Trophoblast cell (in vitro differentiated cells and primary cell): Measurements from ENCODE around the gene SRP68.
"Not testable (repeated sequence)": the region's sequence is repeated elsewhere in the genome, so short reads cannot be mapped to it uniquely, and the experiment has no call there.

ENCODE experiments used
- DNase-seq, 2 donors: peaks; one replicate each; pipeline ENCODE4 v3.0.0-alpha.2; 2016
- H2AFZ ChIP-seq: 2 replicates; pipeline ENCODE4 v1.6.1; 2013; ENCODE audit warnings: low read length, moderate library complexity, mild to moderate bottlenecking; ENCODE audit not compliant: insufficient read depth, poor library complexity
- H2AK5ac ChIP-seq: 2 replicates; pipeline ENCODE4 v1.6.1; 2013; ENCODE audit warnings: mild to moderate bottlenecking, low read length
- H2BK120ac ChIP-seq: 2 replicates; pipeline ENCODE4 v1.6.1; 2013; ENCODE audit warnings: low read length, mild to moderate bottlenecking, moderate library complexity; ENCODE audit not compliant: insufficient read depth, poor library complexity
- H2BK12ac ChIP-seq: 2 replicates; pipeline ENCODE4 v1.6.1; 2013; ENCODE audit warnings: mild to moderate bottlenecking, low read length, moderate library complexity
- H2BK5ac ChIP-seq: 2 replicates; pipeline ENCODE4 v1.6.1; 2013; ENCODE audit warnings: low read length, low read depth, moderate library complexity, mild to moderate bottlenecking; ENCODE audit not compliant: poor library complexity
- H3K14ac ChIP-seq: 2 replicates; pipeline ENCODE4 v1.6.1; 2013; ENCODE audit warnings: mild to moderate bottlenecking, low read length
- H3K18ac ChIP-seq: 2 replicates; pipeline ENCODE4 v1.6.1; 2013; ENCODE audit warnings: mild to moderate bottlenecking, low read length
- H3K23ac ChIP-seq: 2 replicates; pipeline ENCODE4 v1.6.1; 2013; ENCODE audit warnings: low read length
- H3K27ac ChIP-seq: 2 replicates; pipeline ENCODE4 v1.5.1; 2013; ENCODE audit warnings: low read depth, mild to moderate bottlenecking, inconsistent platforms, low read length, moderate library complexity
- H3K27me3 ChIP-seq: 2 replicates; pipeline ENCODE4 v1.6.1; 2013; ENCODE audit warnings: inconsistent platforms, mild to moderate bottlenecking, low read length, moderate library complexity; ENCODE audit not compliant: insufficient read depth
- H3K36me3 ChIP-seq, 2 experiments: 1 replicate in 1 of 2; 2 replicates in 1 of 2; pipeline ENCODE4 v1.6.1; 2013; ENCODE audit warnings: low read length in 2 of 2, mild to moderate bottlenecking in 2 of 2, moderate library complexity in 1 of 2; ENCODE audit not compliant: insufficient read depth in 2 of 2, control insufficient read depth in 1 of 2
- H3K4ac ChIP-seq: 2 replicates; pipeline ENCODE4 v1.6.1; 2013; ENCODE audit warnings: low read depth, mild to moderate bottlenecking, low read length, moderate library complexity
- H3K4me1 ChIP-seq, 2 experiments: 1 replicate in 1 of 2; 2 replicates in 1 of 2; pipeline ENCODE4 v1.6.1; 2013; ENCODE audit warnings: low read length in 2 of 2, mild to moderate bottlenecking in 2 of 2, moderate library complexity in 1 of 2; ENCODE audit not compliant: insufficient read depth in 2 of 2, control insufficient read depth in 1 of 2
- H3K4me2 ChIP-seq: 2 replicates; pipeline ENCODE4 v1.6.1; 2013; ENCODE audit warnings: inconsistent platforms, mild to moderate bottlenecking, low read length, moderate library complexity
- H3K4me3 ChIP-seq: 2 replicates; pipeline ENCODE4 v1.5.1; 2013; ENCODE audit warnings: mild to moderate bottlenecking, low read depth, low read length, inconsistent platforms
- H3K79me1 ChIP-seq: one replicate; pipeline ENCODE4 v1.6.1; 2013; ENCODE audit warnings: low read length
- H3K79me2 ChIP-seq: 2 replicates; pipeline ENCODE4 v1.6.1; 2013; ENCODE audit warnings: low read length, mild to moderate bottlenecking; ENCODE audit not compliant: control insufficient read depth, insufficient read depth, poor library complexity
- H3K9ac ChIP-seq: 2 replicates; pipeline ENCODE4 v1.6.1; 2013; ENCODE audit warnings: mild to moderate bottlenecking, low read length
- H3K9me3 ChIP-seq: 2 replicates; pipeline ENCODE4 v1.6.1; 2013; ENCODE audit warnings: low read depth, mild to moderate bottlenecking, control low read depth, inconsistent platforms, low read length; ENCODE audit not compliant: insufficient read depth
- H4K12ac ChIP-seq: 2 replicates; pipeline ENCODE4 v1.6.1; 2013; ENCODE audit warnings: low read depth, mild to moderate bottlenecking, low read length, moderate library complexity
- H4K8ac ChIP-seq: 2 replicates; pipeline ENCODE4 v1.6.1; 2013; ENCODE audit warnings: low read depth, mild to moderate bottlenecking, low read length, moderate library complexity
- H4K91ac ChIP-seq: one replicate; pipeline ENCODE4 v1.6.1; 2013; ENCODE audit warnings: low read depth, mild to moderate bottlenecking, low read length, moderate library complexity
- WGBS: extraction: QIAGEN DNeasy Blood & Tissue Kit; methylation state at CpG from one replicate; pipeline ENCODE4 v1.1.7; 2013; ENCODE audit warnings: missing lambda C conversion rate; ENCODE audit not compliant: insufficient read length, insufficient coverage; ENCODE audit errors: extremely low coverage; 5-methylcytosine and 5-hydroxymethylcytosine counted together

SRP68 gene

DNA sequence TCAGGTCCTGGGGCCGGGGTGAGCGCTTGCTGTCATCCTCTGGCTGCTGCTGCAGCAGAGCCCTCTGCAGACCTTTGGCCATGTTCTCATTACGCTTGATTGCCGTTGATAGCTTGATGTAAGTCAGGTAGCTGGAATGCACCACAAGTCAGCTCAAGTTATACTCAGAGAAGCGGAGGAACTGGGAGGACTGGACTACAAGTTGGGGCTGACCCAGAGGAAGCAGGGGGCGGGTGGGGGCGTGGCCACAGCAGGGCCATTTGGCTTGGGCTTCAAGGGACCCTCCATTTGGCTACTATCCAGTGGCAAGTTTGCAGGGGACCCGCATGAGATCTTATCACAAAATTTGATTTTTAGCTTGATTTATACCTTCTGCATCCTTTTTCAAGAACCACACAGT is 26.3 kb downstream of the SRP68 start:
- H3K36me3 ChIP-seq, result peaks cover 74 to 86% of the 10 kb centered on the region in 2 experiments
- no peak overlapping the region for H3K14ac ChIP-seq
- no peak overlapping the region for H3K4me3 ChIP-seq
- no peak overlapping the region for H3K4me2 ChIP-seq
- no peaks in the 10 kb centered on the region for H3K79me1 ChIP-seq
- no peak overlapping the region for H3K27ac ChIP-seq
- H2AFZ ChIP-seq, result no peak overlapping the region
- H3K27me3 ChIP-seq, result no peaks in the 10 kb centered on the region
- H2BK120ac ChIP-seq, result no peak overlapping the region
- no peak overlapping the region for H4K91ac ChIP-seq
- H4K8ac ChIP-seq, result no peak overlapping the region
- no peaks in the 10 kb centered on the region for H3K4me1 ChIP-seq
- H3K9ac ChIP-seq, result no peak overlapping the region
- H2BK12ac ChIP-seq, result no peak overlapping the region
- H2BK5ac ChIP-seq, result no peak overlapping the region
- H2AK5ac ChIP-seq, result no peak overlapping the region
- H3K79me2 ChIP-seq, result no peaks in the 10 kb centered on the region
- no CpG with 5 or more reads among the region's 8 CpGs for WGBS
- H3K9me3 ChIP-seq, result no peaks in the 10 kb centered on the region
- no peak for DNase-seq
- no peak overlapping the region for H4K12ac ChIP-seq
- no peak overlapping the region for H3K23ac ChIP-seq
- H3K4ac ChIP-seq, result no peak overlapping the region
- no peak overlapping the region for H3K18ac ChIP-seq

- not testable (repeated sequence) for H3K4me2 ChIP-seq, H3K79me2 ChIP-seq, H3K4ac ChIP-seq, H2BK12ac ChIP-seq, H2BK5ac ChIP-seq, H2AFZ ChIP-seq, H3K27me3 ChIP-seq, H4K12ac ChIP-seq, H3K14ac ChIP-seq, H4K8ac ChIP-seq, H3K9me3 ChIP-seq, H3K18ac ChIP-seq, H2AK5ac ChIP-seq, DNase-seq, H2BK120ac ChIP-seq, H3K23ac ChIP-seq, H3K4me3 ChIP-seq, H3K9ac ChIP-seq, H3K27ac ChIP-seq, H4K91ac ChIP-seq, H3K79me1 ChIP-seq, H3K4me1 ChIP-seq
- no CpG with 5 or more reads among the region's 11 CpGs for WGBS
- H3K36me3 ChIP-seq, result peaks cover 76 to 86% of the 10 kb centered on the region in 2 experiments
Observed at GRCh38 chr17:76044475-76045007, 27.8 kb downstream of the SRP68 start.

GRCh38 chr17:76042868-76043267 is 29.4 kb downstream of the SRP68 start:
- not testable (repeated sequence) for H2AFZ ChIP-seq, DNase-seq, H3K79me1 ChIP-seq, H3K23ac ChIP-seq, H3K4me1 ChIP-seq, H3K4me2 ChIP-seq, H3K18ac ChIP-seq, H4K12ac ChIP-seq, H2BK5ac ChIP-seq, H3K27me3 ChIP-seq, H2AK5ac ChIP-seq, H3K4me3 ChIP-seq, H3K9me3 ChIP-seq, H4K8ac ChIP-seq, H3K9ac ChIP-seq, H3K14ac ChIP-seq, H3K4ac ChIP-seq, H2BK12ac ChIP-seq, H2BK120ac ChIP-seq, H3K79me2 ChIP-seq, H3K27ac ChIP-seq, H4K91ac ChIP-seq
- H3K36me3 ChIP-seq, result peaks cover 72 to 85% of the 10 kb centered on the region in 2 experiments
- WGBS, result no CpG with 5 or more reads among the region's 3 CpGs

GRCh38 chr17:76040376-76040775 is 31.9 kb downstream of the SRP68 start:
- no peak overlapping the region for H3K27ac ChIP-seq
- H3K36me3 ChIP-seq, result peaks cover 51 to 65% of the 10 kb centered on the region in 2 experiments
- H3K9me3 ChIP-seq, result no peaks in the 10 kb centered on the region
- no peak overlapping the region for H2BK12ac ChIP-seq
- no peak overlapping the region for H3K4me3 ChIP-seq
- no peaks in the 10 kb centered on the region for H3K79me1 ChIP-seq
- no peak overlapping the region for H4K12ac ChIP-seq
- H3K18ac ChIP-seq, result no peak overlapping the region
- H3K4me2 ChIP-seq, result no peak overlapping the region
- WGBS, result no CpG with 5 or more reads among the region's 6 CpGs
- H3K79me2 ChIP-seq, result no peaks in the 10 kb centered on the region
- DNase-seq, result no peak
- no peak overlapping the region for H4K91ac ChIP-seq
- H3K9ac ChIP-seq, result no peak overlapping the region
- no peak overlapping the region for H2BK120ac ChIP-seq
- no peak overlapping the region for H2BK5ac ChIP-seq
- H3K14ac ChIP-seq, result no peak overlapping the region
- no peak overlapping the region for H3K4ac ChIP-seq
- no peaks in the 10 kb centered on the region for H3K27me3 ChIP-seq
- H3K4me1 ChIP-seq, result no peaks in the 10 kb centered on the region
- H4K8ac ChIP-seq, result no peak overlapping the region
- no peak overlapping the region for H2AFZ ChIP-seq
- no peak overlapping the region for H2AK5ac ChIP-seq
- H3K23ac ChIP-seq, result no peak overlapping the region
